SK-N-SH treated with all-trans-retinoic acid at 6 μM for 48 hours (cell line): ENCODE results near the gene ATP5MC2.

Experiments used
- ARNTL ChIP-seq: fragments of 450-650 bp; formaldehyde crosslinking; IDR thresholded peaks from 2 replicates; pipeline ENCODE4 v1.5.0; 2020; ENCODE audit warnings: low read depth, mild to moderate bottlenecking, moderate library complexity, borderline replicate concordance
- BACH2 ChIP-seq: fragments of 250-450 bp; sonication (Bioruptor Pico); IDR thresholded peaks from 2 replicates; pipeline ENCODE4 v1.9.0; 2021; ENCODE audit warnings: mild to moderate bottlenecking, borderline replicate concordance
- CREB5 ChIP-seq: fragments of 250-450 bp; sonication (Bioruptor Pico); IDR thresholded peaks from 2 replicates; pipeline ENCODE4 v1.5.1; 2020; ENCODE audit warnings: low read depth, mild to moderate bottlenecking, moderate library complexity
- CSDC2 ChIP-seq: fragments of 250-450 bp; sonication (Bioruptor Pico); IDR thresholded peaks from 2 replicates; pipeline ENCODE4 v1.5.0; 2020; ENCODE audit warnings: mild to moderate bottlenecking, moderate library complexity
- ESRRG ChIP-seq: fragments of 250-450 bp; sonication (Bioruptor Pico); IDR thresholded peaks from 2 replicates; pipeline ENCODE4 v1.6.1; 2021; ENCODE audit warnings: mild to moderate bottlenecking
- GLIS3 ChIP-seq: fragments of 250-450 bp; sonication (Bioruptor Pico); IDR thresholded peaks from 2 replicates; pipeline ENCODE4 v1.5.0; 2020; ENCODE audit warnings: mild to moderate bottlenecking, moderate library complexity
- ISL1 ChIP-seq: fragments of 250-450 bp; sonication (Bioruptor Pico); IDR thresholded peaks from 2 replicates; pipeline ENCODE4 v2.1.2; 2022; ENCODE audit warnings: mild to moderate bottlenecking, moderate library complexity
- PATZ1 ChIP-seq: fragments of 250-450 bp; sonication (Bioruptor Pico); IDR thresholded peaks from 2 replicates; pipeline ENCODE4 v1.8.0; 2020; ENCODE audit warnings: mild to moderate bottlenecking, moderate library complexity, borderline replicate concordance
- PPARA ChIP-seq: fragments of 250-450 bp; sonication (Bioruptor Pico); IDR thresholded peaks from 2 replicates; pipeline ENCODE4 v1.5.0; 2020; ENCODE audit warnings: mild to moderate bottlenecking, borderline replicate concordance
- RARB ChIP-seq: fragments of 250-450 bp; sonication (Bioruptor Pico); IDR thresholded peaks from 2 replicates; pipeline ENCODE4 v1.8.0; 2021; ENCODE audit warnings: mild to moderate bottlenecking, moderate library complexity
- TSHZ2 ChIP-seq: fragments of 250-450 bp; sonication (Bioruptor Pico); IDR thresholded peaks from 2 replicates; pipeline ENCODE4 v1.5.0; 2020; ENCODE audit warnings: mild to moderate bottlenecking, moderate library complexity
- ZC3H10 ChIP-seq: fragments of 250-450 bp; sonication (Bioruptor Pico); IDR thresholded peaks from 2 replicates; pipeline ENCODE4 v1.5.1; 2021; ENCODE audit warnings: mild to moderate bottlenecking, moderate library complexity
- ZFP3 ChIP-seq: fragments of 250-450 bp; sonication (Bioruptor Pico); IDR thresholded peaks from 2 replicates; pipeline ENCODE4 v1.5.0; 2020; ENCODE audit warnings: mild to moderate bottlenecking, moderate library complexity
- ZNF565 ChIP-seq: fragments of 450-650 bp; formaldehyde crosslinking; conservative IDR thresholded peaks from 2 replicates; pipeline ENCODE4 v1.5.0; 2020; ENCODE audit warnings: low read depth, mild to moderate bottlenecking, moderate library complexity

- TF ChIP-seq ISL1 (no peak), ZC3H10 (CRISPR knock-in tag) (no peak), ARNTL (CRISPR knock-in tag) (no peak), ZFP3 (CRISPR knock-in tag) (no peak), GLIS3 (CRISPR knock-in tag) (no peak), ZNF565 (CRISPR knock-in tag) (no peak), RARB (CRISPR knock-in tag) (no peak), CREB5 (no peak), TSHZ2 (CRISPR knock-in tag) (no peak), PATZ1 (CRISPR knock-in tag) (no peak), CSDC2 (no peak), ESRRG (CRISPR knock-in tag) (no peak), PPARA (CRISPR knock-in tag) (no peak), BACH2 (CRISPR knock-in tag) (no peak)
Observed at GRCh38 chr12:53696285-53696654, 20.4 kb upstream of the ATP5MC2 start.
